CD4-positive, alpha-beta memory T cell (primary cell): ENCODE measurements around the gene ISL2. TPM values are rescaled to one million over a fixed set of nuclear protein-coding genes. Genes with fewer than 3 reads are reported as not detected.

Experiments used
- CTCF ChIA-PET: fragments of 350-600 bp; sonication (Branson Sonifier 250); formaldehyde crosslinking; loops from one replicate; lab custom pipeline; 2021; ENCODE audit warnings: inconsistent platforms; ENCODE audit not compliant: partially characterized antibody; lab: Charles Lee
- POLR2A ChIA-PET: fragments of 350-600 bp; sonication (Branson Sonifier 250); formaldehyde crosslinking; loops from one replicate; lab custom pipeline; 2021; ENCODE audit not compliant: partially characterized antibody; lab: Charles Lee
- DNase-seq, 5 donors: peaks; one replicate each; pipeline versions ENCODE4 v3.0.0 to v3.0.0-alpha.2; 2020 to 2022; ENCODE audit warnings: mixed read lengths in 1 of 5
- H3K27ac ChIP-seq: one replicate; pipeline ENCODE4 v1.7.0; 2013; ENCODE audit warnings: low read depth, low read length
- H3K27me3 ChIP-seq: 2 replicates; pipeline ENCODE4 v1.7.0; 2013; ENCODE audit warnings: mild to moderate bottlenecking, low read length, moderate library complexity; ENCODE audit not compliant: insufficient read depth
- H3K36me3 ChIP-seq: 2 replicates; pipeline ENCODE4 v1.7.0; 2013; ENCODE audit warnings: mild to moderate bottlenecking, low read length, moderate library complexity; ENCODE audit not compliant: insufficient read depth
- H3K4me1 ChIP-seq: 2 replicates; pipeline ENCODE4 v1.7.0; 2013; ENCODE audit warnings: mild to moderate bottlenecking, low read length, moderate library complexity; ENCODE audit not compliant: insufficient read depth
- H3K4me3 ChIP-seq, 2 donors: one replicate each; pipeline ENCODE4 v1.7.0; 2013; ENCODE audit warnings: low read length in 2 of 2, mild to moderate bottlenecking in 1 of 2
- H3K9me3 ChIP-seq, 2 donors: one replicate each; pipeline ENCODE4 v1.7.0; 2013; ENCODE audit warnings: low read length in 2 of 2, control low read depth in 1 of 2; ENCODE audit not compliant: control insufficient read depth in 1 of 2
- H3K27ac Mint-ChIP-seq, 7 donors: one replicate each; pipeline ENCODE4 v1.8.0; 2020 to 2021; ENCODE audit warnings: mixed read lengths in 7 of 7, mild to moderate bottlenecking in 6 of 7, inconsistent platforms in 3 of 7, moderate library complexity in 3 of 7
- H3K27me3 Mint-ChIP-seq, 2 donors: one replicate each; pipeline ENCODE4 v1.8.0; 2020 to 2021; ENCODE audit warnings: mixed read lengths in 2 of 2
- H3K36me3 Mint-ChIP-seq, 2 donors: one replicate each; pipeline ENCODE4 v1.8.0; 2020 to 2021; ENCODE audit warnings: mixed read lengths in 2 of 2, inconsistent platforms in 1 of 2, mild to moderate bottlenecking in 1 of 2
- H3K4me1 Mint-ChIP-seq, 4 donors: one replicate each; pipeline ENCODE4 v1.8.0; 2020 to 2021; ENCODE audit warnings: mixed read lengths in 4 of 4, mild to moderate bottlenecking in 1 of 4
- H3K4me3 Mint-ChIP-seq, 8 donors: one replicate each; pipeline ENCODE4 v1.8.0; 2020 to 2021; ENCODE audit warnings: mixed read lengths in 8 of 8, mild to moderate bottlenecking in 7 of 8, moderate library complexity in 6 of 8, inconsistent platforms in 3 of 8
- H3K9me3 Mint-ChIP-seq, 8 donors: one replicate each; pipeline ENCODE4 v1.8.0; 2020 to 2021; ENCODE audit warnings: mixed read lengths in 8 of 8, mild to moderate bottlenecking in 5 of 8, inconsistent platforms in 3 of 8, moderate library complexity in 1 of 8
- intact Hi-C: fragments of 100-400 bp; cut with micrococcal nuclease; formaldehyde crosslinking; loops from one replicate; pipeline ENCODE4 v1.15.1; 2023
- polyA plus RNA-seq, 2 donors: library from polyadenylated mRNA; unstranded; fragments of 300-500 nt; fragmentation: Illumina TruSeq; gene quantifications; one replicate each; pipeline ENCODE4 v1.2.3, GENCODE V29; 2021
- total RNA-seq, 2 experiments: library from RNA; stranded (reverse); gene quantifications; one replicate each; pipeline ENCODE4 v1.2.3, GENCODE V29; 2021

Gene ISL2
- total and polyA plus RNA-seq, 4 experiments from 2014 or later = not detected

DNA sequence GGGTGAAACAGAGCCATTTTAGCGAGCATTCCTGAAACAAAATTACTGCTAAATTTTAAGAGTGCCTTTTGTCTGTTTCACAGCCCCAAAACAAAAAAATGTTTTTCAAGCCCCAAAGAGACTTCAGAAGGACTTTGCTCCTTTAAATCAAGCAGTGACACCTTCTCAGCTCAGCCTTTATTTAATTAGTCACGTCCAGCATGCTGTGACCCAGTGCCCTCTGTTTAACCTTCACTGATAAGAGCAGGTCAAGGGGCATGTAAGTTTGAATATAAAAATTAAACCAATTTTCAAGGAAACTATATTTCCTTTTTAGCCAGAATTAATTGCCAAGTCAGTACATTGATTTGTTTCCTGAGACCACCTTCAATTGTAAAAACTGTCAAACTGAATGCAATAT is 40.6 kb downstream of the ISL2 start:
- no peaks in the 10 kb centered on the region for H3K4me1 ChIP-seq
- Mint-ChIP-seq H3K4me1 (no peaks in the 10 kb centered on the region), H3K27ac (no peak overlapping the region), H3K27me3 (no peaks in the 10 kb centered on the region), H3K9me3 (no peaks in the 10 kb centered on the region), H3K4me3 (no peak overlapping the region), H3K36me3 (peaks cover 36 to 41% of the 10 kb centered on the region in 2 donors)
- no peak overlapping the region for H3K27ac ChIP-seq
- intact Hi-C loops = no loop called here
- no peaks in the 10 kb centered on the region for H3K27me3 ChIP-seq
- H3K36me3 ChIP-seq = no peaks in the 10 kb centered on the region
- ChIA-PET CTCF (no interaction called here), POLR2A (no interaction called here)
- no peaks in the 10 kb centered on the region for H3K9me3 ChIP-seq
- no peak for DNase-seq
- H3K4me3 ChIP-seq = no peak overlapping the region

DNA sequence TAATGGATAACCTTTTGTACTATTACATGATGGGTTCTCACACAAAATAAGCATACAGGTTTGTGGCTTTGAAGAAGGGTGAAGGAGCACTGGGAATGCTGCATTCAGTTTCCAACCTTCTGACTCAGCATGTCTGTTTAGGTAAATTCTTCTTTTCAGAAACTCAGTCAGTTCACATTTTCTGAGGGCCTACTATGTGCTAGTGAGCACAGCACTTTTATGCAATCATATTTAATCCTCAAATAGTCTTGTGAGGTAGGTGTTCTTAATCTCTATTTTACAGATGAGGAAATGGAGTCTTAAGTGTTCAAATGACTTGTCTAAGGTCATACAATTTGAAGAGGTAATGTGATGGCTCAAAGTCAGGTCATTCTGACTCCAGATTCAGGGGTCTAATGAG is 41.2 kb downstream of the ISL2 start:
- H3K4me3 Mint-ChIP-seq = no peak overlapping the region
- H3K36me3 Mint-ChIP-seq = peaks cover 31 to 35% of the 10 kb centered on the region in 2 donors
- H3K27ac Mint-ChIP-seq = no peak overlapping the region

DNA sequence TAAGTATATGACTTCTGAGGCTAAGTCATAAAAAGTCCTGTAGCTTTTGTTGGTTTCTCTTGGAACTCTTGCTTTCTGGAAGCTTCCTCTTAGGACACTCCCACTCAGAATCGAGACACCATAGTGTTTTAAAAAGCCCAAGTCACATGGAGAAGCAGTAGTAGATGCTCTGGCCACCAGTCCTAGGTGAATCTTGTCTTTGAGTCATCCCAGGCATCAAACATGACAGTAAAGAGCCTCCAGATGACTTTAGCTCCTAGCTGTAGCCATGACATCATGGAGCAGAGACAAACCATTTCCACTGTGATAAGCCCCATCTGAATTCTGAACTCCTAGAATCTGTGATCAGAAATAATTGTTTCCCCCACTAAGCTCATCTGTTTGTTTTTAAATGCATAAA is 42.1 kb downstream of the ISL2 start:
- Mint-ChIP-seq H3K4me1 (no peaks in the 10 kb centered on the region), H3K27me3 (no peaks in the 10 kb centered on the region), H3K4me3 (no peak overlapping the region), H3K9me3 (no peaks in the 10 kb centered on the region), H3K27ac (no peak overlapping the region), H3K36me3 (peaks cover 27 to 28% of the 10 kb centered on the region in 2 donors)
- Histone ChIP-seq H3K4me3 (no peak overlapping the region), H3K9me3 (no peaks in the 10 kb centered on the region), H3K27ac (no peak overlapping the region), H3K4me1 (no peaks in the 10 kb centered on the region), H3K27me3 (no peaks in the 10 kb centered on the region), H3K36me3 (no peaks in the 10 kb centered on the region)
- POLR2A ChIA-PET = no interaction called here
- CTCF ChIA-PET = no interaction called here
- intact Hi-C loops = no loop called here
- DNase-seq = no peak

More for the DNA sequence above, 41.2 kb downstream of the ISL2 start:
- H3K4me1 Mint-ChIP-seq = no peaks in the 10 kb centered on the region
- intact Hi-C loops = no loop called here
- H3K27me3 Mint-ChIP-seq = no peaks in the 10 kb centered on the region
- H3K27ac ChIP-seq = no peak overlapping the region
- POLR2A ChIA-PET = no interaction called here
- no peaks in the 10 kb centered on the region for H3K4me1 ChIP-seq
- no peaks in the 10 kb centered on the region for H3K9me3 Mint-ChIP-seq
- CTCF ChIA-PET = no interaction called here
- no peak overlapping the region for H3K4me3 ChIP-seq
- H3K9me3 ChIP-seq = no peaks in the 10 kb centered on the region
- no peaks in the 10 kb centered on the region for H3K27me3 ChIP-seq
- no peaks in the 10 kb centered on the region for H3K36me3 ChIP-seq
- no peak for DNase-seq

DNA sequence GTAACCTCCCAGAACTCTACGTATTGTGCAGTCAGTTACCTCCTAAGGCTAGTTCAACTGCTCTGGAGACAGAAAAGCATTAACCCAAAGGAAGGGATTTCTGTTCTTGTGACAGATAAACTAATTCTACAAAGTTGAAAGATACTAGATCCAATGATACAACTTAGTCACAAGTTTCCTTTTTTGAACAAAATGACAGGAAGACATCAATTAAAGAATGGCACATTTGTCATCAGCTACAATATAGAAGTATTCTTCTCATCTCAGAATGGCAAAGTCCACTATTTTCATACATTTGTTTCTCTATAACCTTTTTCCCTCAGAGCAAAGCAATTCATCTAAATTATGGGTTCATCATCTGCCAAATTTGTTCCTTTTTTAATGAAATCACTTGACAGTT is 43.7 kb downstream of the ISL2 start:
- Mint-ChIP-seq H3K36me3 (peaks cover 23 to 25% of the 10 kb centered on the region in 2 donors), H3K4me3 (no peak overlapping the region)

DNA sequence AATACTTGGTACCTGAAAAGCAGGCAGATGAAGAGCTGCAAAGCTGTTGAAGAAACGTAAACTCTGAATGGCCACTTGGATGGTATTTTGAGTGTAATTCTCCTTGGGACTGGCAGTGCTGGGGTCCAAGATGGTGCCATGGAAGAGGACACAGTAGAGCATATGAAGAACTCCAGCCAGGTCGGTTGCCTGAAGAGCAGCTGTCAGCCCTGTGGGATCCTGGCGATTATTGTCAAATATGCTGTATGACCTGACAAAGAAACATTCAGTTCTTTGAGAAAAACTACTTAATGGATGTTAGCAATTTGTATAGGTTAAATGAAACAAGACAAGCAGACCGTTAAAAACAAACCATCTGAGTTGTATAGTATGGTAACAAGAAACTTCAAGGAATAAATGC is 44.8 kb downstream of the ISL2 start:
- H3K27me3 ChIP-seq = no peaks in the 10 kb centered on the region
- H3K27ac ChIP-seq = no peak overlapping the region
- POLR2A ChIA-PET = no interaction called here
- H3K27me3 Mint-ChIP-seq = no peaks in the 10 kb centered on the region
- no peak overlapping the region for H3K4me3 Mint-ChIP-seq
- H3K36me3 Mint-ChIP-seq = peaks cover 21 to 30% of the 10 kb centered on the region in 2 donors
- no peaks in the 10 kb centered on the region for H3K4me1 ChIP-seq
- DNase-seq = no peak
- peaks cover 0 to under 1% (median 0%) of the 10 kb centered on the region in 8 donors for H3K9me3 Mint-ChIP-seq
- no peaks in the 10 kb centered on the region for H3K36me3 ChIP-seq
- CTCF ChIA-PET = no interaction called here
- H3K4me1 Mint-ChIP-seq = no peaks in the 10 kb centered on the region
- H3K27ac Mint-ChIP-seq = no peak overlapping the region
- no peaks in the 10 kb centered on the region for H3K9me3 ChIP-seq
- H3K4me3 ChIP-seq = no peak overlapping the region
- intact Hi-C loops = no loop called here

More for the DNA sequence above, 43.7 kb downstream of the ISL2 start:
- Histone ChIP-seq H3K9me3 (no peaks in the 10 kb centered on the region), H3K4me1 (no peaks in the 10 kb centered on the region), H3K27me3 (no peaks in the 10 kb centered on the region), H3K27ac (no peak overlapping the region), H3K36me3 (no peaks in the 10 kb centered on the region), H3K4me3 (no peak overlapping the region)
- intact Hi-C loops = no loop called here
- Mint-ChIP-seq H3K27ac (no peak overlapping the region), H3K9me3 (no peaks in the 10 kb centered on the region), H3K27me3 (no peaks in the 10 kb centered on the region), H3K4me1 (no peaks in the 10 kb centered on the region)
- ChIA-PET CTCF (no interaction called here), POLR2A (no interaction called here)
- no peak for DNase-seq

DNA sequence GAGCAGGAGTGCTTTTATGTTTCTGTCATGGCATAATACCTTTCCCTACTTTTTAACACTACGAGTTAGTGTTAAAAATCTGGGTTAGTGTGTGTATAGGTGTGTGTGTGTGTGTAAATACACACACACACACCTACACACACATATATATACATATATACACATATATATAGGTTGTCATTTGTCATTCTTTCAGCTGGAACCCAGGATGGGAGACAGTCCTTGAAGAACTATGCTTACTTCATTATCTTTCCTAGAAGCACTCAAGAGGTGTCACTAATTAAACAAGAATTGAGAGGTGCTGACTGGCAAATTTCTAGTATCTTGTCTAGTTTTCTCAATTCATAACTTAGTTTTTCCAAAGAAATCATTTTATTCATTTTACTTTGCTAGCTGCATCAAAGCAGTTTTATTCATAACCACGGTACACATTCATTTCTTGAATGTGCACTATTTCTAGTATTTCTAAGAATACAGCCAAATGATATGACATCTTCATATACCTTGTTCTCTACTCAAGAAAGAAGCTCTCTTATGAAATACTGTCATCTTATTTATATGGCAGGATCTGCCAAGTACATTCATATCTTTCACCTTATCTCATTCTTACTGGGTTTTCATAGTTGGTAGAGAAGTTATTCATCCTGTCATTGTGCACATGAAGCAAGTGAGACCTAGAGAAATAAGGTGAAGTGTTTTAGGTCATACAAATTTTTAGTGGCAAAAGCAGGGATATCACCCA is 46.6 kb downstream of the ISL2 start:
- no peaks in the 10 kb centered on the region for H3K4me1 ChIP-seq
- H3K4me3 Mint-ChIP-seq = no peak overlapping the region
- CTCF ChIA-PET = no interaction called here
- no peaks in the 10 kb centered on the region for H3K27me3 Mint-ChIP-seq
- H3K9me3 Mint-ChIP-seq = peaks cover 0 to 7% (median 0%) of the 10 kb centered on the region in 8 donors
- no peak for DNase-seq
- no peak overlapping the region for H3K27ac Mint-ChIP-seq
- H3K4me1 Mint-ChIP-seq = no peaks in the 10 kb centered on the region
- H3K36me3 Mint-ChIP-seq = peaks cover 22 to 43% of the 10 kb centered on the region in 2 donors
- POLR2A ChIA-PET = no interaction called here
- H3K36me3 ChIP-seq = no peaks in the 10 kb centered on the region
- no peak overlapping the region for H3K27ac ChIP-seq
- no peak overlapping the region for H3K4me3 ChIP-seq
- intact Hi-C loops = no loop called here
- H3K27me3 ChIP-seq = no peaks in the 10 kb centered on the region
- no peaks in the 10 kb centered on the region for H3K9me3 ChIP-seq

DNA sequence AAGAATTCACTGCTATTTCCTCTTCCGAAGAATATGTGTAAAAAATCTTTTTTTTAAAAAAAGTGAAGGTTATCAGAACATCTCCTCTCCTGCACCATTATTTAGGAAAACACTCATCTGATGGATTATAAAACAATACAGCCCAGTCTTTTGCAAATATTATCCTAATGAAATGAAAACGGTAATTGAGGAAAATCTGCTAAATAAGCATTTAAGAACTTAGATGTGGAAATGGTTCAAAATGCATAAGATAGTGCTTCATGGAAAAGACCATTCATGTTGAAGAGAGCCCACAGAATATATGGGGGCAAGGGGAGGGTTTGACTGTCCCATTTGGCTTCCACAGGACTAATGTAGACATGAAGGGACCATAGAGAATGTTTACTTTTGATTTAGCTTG is 47.8 kb downstream of the ISL2 start:
- DNase-seq = no peak
- Histone ChIP-seq H3K4me3 (no peak overlapping the region), H3K4me1 (no peaks in the 10 kb centered on the region), H3K9me3 (no peaks in the 10 kb centered on the region), H3K27me3 (no peaks in the 10 kb centered on the region), H3K36me3 (no peaks in the 10 kb centered on the region), H3K27ac (no peak overlapping the region)
- POLR2A ChIA-PET = no interaction called here
- intact Hi-C loops = no loop called here
- Mint-ChIP-seq H3K9me3 (peaks cover 0 to 7% (median 0%) of the 10 kb centered on the region in 8 donors), H3K36me3 (peaks cover 20 to 45% of the 10 kb centered on the region in 2 donors), H3K27ac (no peak overlapping the region), H3K4me3 (no peak overlapping the region), H3K4me1 (no peaks in the 10 kb centered on the region), H3K27me3 (no peaks in the 10 kb centered on the region)
- CTCF ChIA-PET = no interaction called here
